Stimulated activated CD4-positive, alpha-beta T cell treated with anti-CD3 and anti-CD28 coated beads, Interleukin-12 subunit alpha, Interleukin-12 subunit beta, amount 100 ng/mL, for 24 hours (primary cell): Measurements from ENCODE around the gene OR2S2.
"Not testable (repeated sequence)": the region's sequence is repeated elsewhere in the genome, so short reads cannot be mapped to it uniquely, and the experiment has no call there.

Experiments
- DNase-seq, 2 experiments: peaks; one replicate each; pipeline ENCODE4 v3.0.0-alpha.2; 2020; ENCODE audit warnings: low read depth in 2 of 2

The OR2S2 gene

GRCh38 chr9:35958104-35958837 lies at the start of gene OR2S2:
OR2S2 (minus strand) TSS chr9:35958154; CDS start chr9:35958098, 56 bp downstream.
- DNase-seq: no peak

GRCh38 chr9:36007316-36007708 lies 49.4 kb upstream of the OR2S2 start:
- DNase-seq: no peak

GRCh38 chr9:36006549-36007315 lies 48.8 kb upstream of the OR2S2 start:
- no peak for DNase-seq

GRCh38 chr9:36005891-36006290 lies 47.9 kb upstream of the OR2S2 start:
- DNase-seq: no peak

GRCh38 chr9:35998333-35998732 lies 40.4 kb upstream of the OR2S2 start:
- DNase-seq: no peak

GRCh38 chr9:35997016-35997415 lies 39.1 kb upstream of the OR2S2 start:
- not testable (repeated sequence) for DNase-seq

GRCh38 chr9:35996358-35996970 lies 38.5 kb upstream of the OR2S2 start:
- no peak for DNase-seq

GRCh38 chr9:35994959-35995358 lies 37.0 kb upstream of the OR2S2 start:
- DNase-seq: no peak

GRCh38 chr9:35993976-35994720 lies 36.2 kb upstream of the OR2S2 start:
- no peak for DNase-seq

GRCh38 chr9:35993136-35993535 lies 35.2 kb upstream of the OR2S2 start:
- not testable (repeated sequence) for DNase-seq

- no peak for DNase-seq
These were observed 32.2 kb upstream of the OR2S2 start for GRCh38 chr9:35990155-35990554.

- no peak for DNase-seq
These were observed 26.1 kb upstream of the OR2S2 start for GRCh38 chr9:35984021-35984420.

- DNase-seq: no peak
These were observed 23.7 kb upstream of the OR2S2 start for GRCh38 chr9:35981699-35982098.

- DNase-seq: no peak
These were observed 22.5 kb upstream of the OR2S2 start for GRCh38 chr9:35980289-35981011.

- no peak for DNase-seq
These were observed 20.8 kb upstream of the OR2S2 start for GRCh38 chr9:35978792-35979191.

GRCh38 chr9:35976726-35977125 lies 18.8 kb upstream of the OR2S2 start:
- no peak for DNase-seq

- no peak for DNase-seq
These were observed 16.8 kb upstream of the OR2S2 start for GRCh38 chr9:35974800-35975199.

- DNase-seq: peak in 1 of 2 experiments; percentile 8
These were observed 14.1 kb upstream of the OR2S2 start for GRCh38 chr9:35972093-35972492.

- DNase-seq: no peak
These were observed 9.1 kb upstream of the OR2S2 start for GRCh38 chr9:35967042-35967441.

GRCh38 chr9:35966433-35966832 lies 8.5 kb upstream of the OR2S2 start:
- no peak for DNase-seq

- DNase-seq: no peak
These were observed 7.1 kb upstream of the OR2S2 start for GRCh38 chr9:35965011-35965410.
